NCI-H2196 treated with DMSO at 0.1 percent for 48 hours (cell line): ENCODE data around the gene RAB15.

Experiments used
- DNase-seq: peaks from one replicate; lab custom pipeline; 2025; ENCODE audit not compliant: unreplicated experiment; lab: John Stamatoyannopoulos, UW

The RAB15 gene

GRCh38 chr14:64956697-64957406, 15.3 kb downstream of the RAB15 start:
- DNase-seq, result no peak

GRCh38 chr14:64955297-64955696, 16.8 kb downstream of the RAB15 start:
- DNase-seq, result no peak

DNA sequence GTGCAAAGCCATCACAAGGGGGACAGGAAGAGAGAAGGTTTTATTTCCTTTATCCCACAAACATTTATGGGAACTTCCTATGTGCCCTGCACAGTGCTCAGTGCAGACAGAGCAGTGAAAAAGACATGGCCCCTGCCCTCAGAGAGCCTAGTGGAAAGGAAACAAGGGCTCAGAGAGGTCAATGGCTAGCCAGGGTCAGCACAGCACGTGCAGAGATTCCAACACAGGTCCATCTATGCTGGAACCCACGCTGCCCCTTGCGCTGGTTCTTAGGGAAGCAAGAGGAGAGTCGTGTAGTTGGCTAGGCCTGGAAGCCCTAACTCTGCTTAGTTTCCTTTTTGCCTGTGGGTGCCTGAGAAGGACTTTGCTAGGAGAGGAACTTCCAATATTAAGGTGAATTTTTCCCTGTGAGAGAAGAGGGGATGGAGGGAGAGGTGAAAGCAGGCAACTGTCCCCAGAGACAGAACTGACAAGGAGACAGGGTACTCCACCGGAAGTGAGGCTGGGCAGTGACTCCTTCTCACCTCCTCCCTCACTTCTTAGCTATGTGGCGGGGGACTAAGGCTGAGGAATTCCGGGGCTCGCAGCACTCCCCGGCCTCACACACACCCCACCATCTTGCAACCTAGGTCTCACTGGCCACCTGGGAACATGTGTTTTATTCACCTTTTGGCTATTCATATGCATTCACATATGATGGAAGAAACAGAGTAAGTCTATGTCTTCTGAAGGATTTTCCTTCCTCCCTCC, 17.5 kb downstream of the RAB15 start:
- no peak for DNase-seq

- no peak for DNase-seq
Observed at GRCh38 chr14:64953661-64954060, 18.5 kb downstream of the RAB15 start.

- DNase-seq, result no peak
Observed at GRCh38 chr14:64953310-64953654, 18.9 kb downstream of the RAB15 start.

GRCh38 chr14:64952598-64953309, 19.4 kb downstream of the RAB15 start:
- DNase-seq, result no peak

- no peak for DNase-seq
Observed at GRCh38 chr14:64951724-64952123, 20.4 kb downstream of the RAB15 start.

- DNase-seq, result no peak
Observed at GRCh38 chr14:64951291-64951690, 20.8 kb downstream of the RAB15 start.

- DNase-seq, result no peak
Observed at GRCh38 chr14:64950889-64951288, 21.2 kb downstream of the RAB15 start.

DNA sequence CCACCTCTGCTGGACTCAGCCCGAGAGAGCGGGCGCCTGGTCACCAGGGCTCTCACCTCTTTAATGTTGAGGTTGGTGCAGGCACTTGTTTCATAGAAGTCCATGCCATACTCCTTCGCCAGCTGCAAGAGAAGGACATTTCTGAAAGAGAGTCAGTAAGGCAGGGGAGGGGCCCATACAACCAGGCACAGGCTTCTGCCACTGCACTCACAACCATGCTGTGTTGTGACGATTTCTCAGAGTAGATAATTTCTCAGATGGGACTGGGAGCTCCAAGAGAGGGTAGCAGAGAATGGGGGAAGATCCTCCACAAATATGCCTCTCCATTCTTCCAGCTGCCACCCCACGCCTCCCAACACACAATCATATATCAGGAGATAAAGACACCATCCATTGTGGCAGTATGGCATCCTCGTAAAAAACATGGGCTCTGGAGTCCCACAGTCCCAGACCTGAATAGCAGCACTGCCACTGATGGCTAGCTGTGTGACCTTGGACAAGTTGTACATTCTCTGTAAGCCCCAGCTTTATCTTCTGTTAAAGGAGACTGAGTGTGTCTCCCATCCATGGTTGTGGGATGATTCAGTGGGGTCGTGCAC, 23.4 kb downstream of the RAB15 start:
- DNase-seq, result no peak

DNA sequence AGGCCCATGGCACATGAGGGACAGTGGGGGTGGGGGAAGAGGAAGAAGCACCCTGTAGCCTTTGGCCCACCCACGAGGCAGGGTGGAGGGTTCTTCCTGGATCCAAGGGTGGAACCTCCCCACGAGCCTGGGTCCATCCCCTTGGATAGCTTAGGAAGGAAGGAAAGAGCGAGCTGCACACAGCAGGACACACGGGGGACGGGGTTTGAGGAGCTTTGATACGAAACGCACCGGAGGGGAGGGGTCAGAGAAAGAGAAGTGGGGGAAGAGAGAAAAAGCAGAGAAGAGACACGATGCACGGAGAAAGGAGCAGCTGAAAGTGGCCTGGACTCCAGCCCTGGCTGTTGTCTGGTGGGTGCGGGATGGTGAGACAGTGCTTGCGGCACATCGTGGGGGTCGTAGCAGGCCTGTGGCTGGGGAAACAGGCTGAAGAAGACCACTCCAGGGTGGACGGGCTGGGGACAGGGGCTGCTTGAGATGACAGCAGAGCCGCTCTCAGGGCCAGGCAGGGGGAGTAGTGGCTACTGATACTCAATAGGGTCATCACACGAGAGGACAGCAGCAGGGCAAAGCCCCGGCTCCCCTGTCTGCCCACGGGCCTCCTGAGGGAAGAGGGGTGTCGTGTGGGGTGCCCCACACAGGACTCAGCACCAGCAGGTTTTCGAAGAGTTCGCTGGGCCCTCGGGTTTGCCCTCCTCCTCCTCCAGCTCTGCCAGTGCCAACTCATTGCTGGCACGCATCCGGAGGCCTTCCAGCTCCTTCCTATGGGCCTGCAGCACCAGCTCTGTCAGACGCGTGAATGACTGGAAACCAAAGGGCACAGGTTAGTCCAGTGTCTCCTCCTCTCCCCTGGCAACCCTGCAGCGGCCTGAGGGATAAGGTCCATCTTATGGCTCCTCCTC, 24.2 kb downstream of the RAB15 start:
- no peak for DNase-seq

DNA sequence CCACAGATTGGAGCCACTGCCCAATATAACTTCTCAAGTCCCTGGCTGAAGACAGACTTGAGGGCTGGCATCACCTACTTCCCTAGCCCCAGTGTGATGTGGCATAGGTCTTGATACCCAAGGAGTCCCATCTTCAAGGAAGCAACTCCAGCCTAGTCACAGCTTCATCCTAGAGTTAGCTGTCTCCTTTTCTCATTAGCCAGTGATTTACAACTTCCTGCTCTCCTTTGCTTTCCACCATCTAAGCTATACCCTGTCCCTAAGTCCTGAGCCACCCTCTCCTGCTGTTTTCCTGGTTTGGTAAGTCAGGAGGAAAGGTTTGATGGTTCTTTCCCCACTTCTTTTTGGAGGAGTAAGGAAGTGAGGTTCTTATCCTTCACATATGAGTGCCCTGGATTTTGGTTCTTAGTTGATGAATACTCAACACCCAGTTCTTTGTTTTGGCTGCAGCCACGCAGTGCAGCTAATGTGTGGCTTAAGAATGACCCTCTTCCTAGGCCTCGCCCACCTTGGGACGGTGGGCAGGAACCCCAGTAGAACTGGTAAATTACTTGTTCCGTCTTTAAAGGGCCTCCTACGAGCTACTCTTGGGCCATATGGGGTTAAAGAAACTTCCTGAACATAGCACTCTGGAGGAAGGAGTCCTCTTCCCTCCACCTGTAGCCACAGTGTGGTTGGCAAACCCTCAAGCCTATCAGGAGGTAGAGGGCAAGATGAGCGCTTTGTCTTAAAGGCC, 25.7 kb downstream of the RAB15 start:
- DNase-seq, result no peak

GRCh38 chr14:64945431-64946178, 26.5 kb downstream of the RAB15 start:
- DNase-seq, result no peak

- no peak for DNase-seq
Observed at GRCh38 chr14:64944861-64945260, 27.3 kb downstream of the RAB15 start.

DNA sequence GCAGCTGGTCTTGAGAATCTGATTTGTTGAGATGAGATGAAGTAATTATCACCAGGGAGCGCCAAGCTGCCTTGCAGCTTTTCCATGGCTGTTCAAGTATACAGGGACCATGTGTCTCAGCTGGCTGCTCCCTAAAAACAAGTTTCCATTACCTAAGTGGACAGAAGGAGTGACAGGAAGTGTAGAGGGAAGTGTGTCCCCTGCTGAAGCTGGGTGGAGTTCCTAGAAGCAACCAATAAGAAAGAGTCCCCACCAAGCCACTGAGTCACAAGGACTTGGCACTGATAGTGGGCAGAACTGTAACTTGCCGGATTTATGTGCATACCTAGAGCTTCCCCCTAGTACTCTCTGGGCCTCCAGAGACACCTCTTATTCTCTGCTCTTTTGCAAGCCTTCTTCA, 28.1 kb downstream of the RAB15 start:
- DNase-seq, result no peak

DNA sequence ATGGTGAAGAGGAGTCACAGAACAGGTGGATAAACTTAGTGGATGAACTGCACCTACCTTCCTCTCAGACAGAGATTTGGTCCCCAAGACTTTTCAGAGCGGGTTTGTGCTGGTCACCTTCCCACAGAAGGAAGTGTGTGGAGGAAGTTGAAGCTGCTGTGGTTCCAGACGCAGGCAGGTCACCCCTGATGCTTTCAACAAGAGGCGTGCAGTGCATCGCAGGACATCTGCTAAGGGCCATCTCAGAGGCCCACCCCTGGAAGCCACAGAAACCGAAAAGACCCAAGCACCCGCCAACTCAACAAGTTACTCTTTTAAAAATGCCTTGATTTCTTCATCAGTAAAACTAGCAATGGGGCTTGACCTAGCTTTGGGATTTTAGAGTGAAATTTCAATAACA, 28.6 kb downstream of the RAB15 start:
- DNase-seq, result no peak

DNA sequence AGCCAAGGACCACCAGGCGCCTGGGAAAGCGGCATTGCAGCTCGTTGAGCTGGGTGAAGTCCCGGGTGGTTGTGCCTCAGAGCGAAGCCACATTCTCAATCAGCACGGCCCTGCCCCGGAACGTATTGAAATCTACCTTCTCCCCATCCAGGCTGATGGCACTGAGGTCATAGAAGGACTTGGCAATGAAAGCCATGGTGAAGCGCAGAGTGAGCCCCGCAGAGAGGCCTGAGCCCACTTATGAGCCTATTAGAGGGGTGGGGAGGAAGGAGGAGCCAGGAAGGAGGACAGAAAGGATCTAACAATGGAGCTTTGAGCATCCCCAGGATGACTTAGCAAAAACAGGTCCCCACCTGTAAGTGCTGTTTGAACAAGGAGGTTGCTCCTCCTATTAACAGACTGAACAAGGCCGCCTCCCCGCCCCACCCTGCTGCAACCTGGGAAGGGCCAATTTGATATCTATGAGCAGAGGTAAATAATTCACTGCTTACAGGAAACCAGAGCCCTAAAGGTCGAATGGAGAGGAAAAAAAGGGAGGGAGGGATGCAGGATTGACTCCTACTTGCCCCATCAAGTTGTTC, 29.5 kb downstream of the RAB15 start, which contains the start of gene GPX2:
Gene GPX2, minus strand, starts transcription at position 215 of the 581 bp plus-strand sequence. Its CDS starts 19 bp downstream, at position 196.
- DNase-seq, result peak; percentile 81

GRCh38 chr14:64940336-64940910, 31.7 kb downstream of the RAB15 start:
- DNase-seq, result no peak
